ENCODE results near the gene LRRTM4.

Gene LRRTM4

GRCh38 chr2:77522888-77523287, 712 bp upstream of the LRRTM4 start:
- no peak overlapping the region for H3K4me3 ChIP-seq (ENCODE audit: control insufficient read depth, low read depth, low read length)
- DNase-seq (ENCODE audit: low read depth) = no peak
- TF ChIP-seq CTCF (IDR thresholded peaks at IDR 0.05; ENCODE audit: control insufficient read depth, insufficient read depth, low read depth, low read length, missing control alignments) = no peak

GRCh38 chr2:77521548-77521891, 656 bp downstream of the LRRTM4 start:
- H3K4me3 ChIP-seq (ENCODE audit: control insufficient read depth, low read depth, low read length) = no peak overlapping the region
- DNase-seq (ENCODE audit: low read depth) = no peak
- no peak for TF ChIP-seq CTCF (IDR thresholded peaks at IDR 0.05; ENCODE audit: control insufficient read depth, insufficient read depth, low read depth, low read length, missing control alignments)

GRCh38 chr2:77520641-77521547, 1.3 kb downstream of the LRRTM4 start:
- DNase-seq (ENCODE audit: low read depth) = no peak
- no peak overlapping the region for H3K4me3 ChIP-seq (ENCODE audit: control insufficient read depth, low read depth, low read length)
- no peak for TF ChIP-seq CTCF (IDR thresholded peaks at IDR 0.05; ENCODE audit: control insufficient read depth, insufficient read depth, low read depth, low read length, missing control alignments)

GRCh38 chr2:77519888-77520506, 2.2 kb downstream of the LRRTM4 start:
- TF ChIP-seq CTCF (IDR thresholded peaks at IDR 0.05; ENCODE audit: control insufficient read depth, insufficient read depth, low read depth, low read length, missing control alignments) = no peak
- H3K4me3 ChIP-seq (ENCODE audit: control insufficient read depth, low read depth, low read length) = no peak overlapping the region
- no peak for DNase-seq (ENCODE audit: low read depth)

- H3K4me3 ChIP-seq (ENCODE audit: control insufficient read depth, low read depth, low read length) = no peak overlapping the region
- no peak for DNase-seq (ENCODE audit: low read depth)
- no peak for TF ChIP-seq CTCF (IDR thresholded peaks at IDR 0.05; ENCODE audit: control insufficient read depth, insufficient read depth, low read depth, low read length, missing control alignments)
These were observed 2.9 kb downstream of the LRRTM4 start for GRCh38 chr2:77519164-77519887.

- no peak overlapping the region for H3K4me3 ChIP-seq (ENCODE audit: control insufficient read depth, low read depth, low read length)
- TF ChIP-seq CTCF (IDR thresholded peaks at IDR 0.05; ENCODE audit: control insufficient read depth, insufficient read depth, low read depth, low read length, missing control alignments) = no peak
- no peak for DNase-seq (ENCODE audit: low read depth)
These were observed 3.9 kb downstream of the LRRTM4 start for GRCh38 chr2:77518311-77518710.

Measured in AG09309 (cell line).